ENCODE measurements around the gene NFIB. TPM values are rescaled to one million over a fixed set of nuclear protein-coding genes. Genes with fewer than 3 reads are reported as not detected.

The NFIB gene
- polyA plus RNA-seq, 2 of the 4 experiments (the other 2 are of a cell fraction): 10.7 to 21.7 TPM

- Histone ChIP-seq H3K4me3 (peak overlapping the region; percentile 55), H3K4me2 (peak overlapping the region; percentile 80), H3K4me1 (peaks cover 10% of the 10 kb centered on the region; the same call in 1 of the 3 replicates), H3K9me3 (no peaks in the 10 kb centered on the region), H3K27ac (peak overlapping the region; percentile 59 to 83; a peak in 5 of 6 replicates)
- no peak for FAIRE-seq
- POLR2A ChIA-PET: interaction anchor here (1.4 to 2.9 kb wide), 5 partner anchors 20 to 32 kb away, joined by 3 to 11 read pairs (median 6); partner anchors contain the start of gene NFIB
- no peak for DNase-seq (ENCODE audit: low read depth in 1 of 2, low spot score in 1 of 2)
- ATAC-seq: no peak
- CTCF ChIA-PET: interaction anchor here (0.7 to 2.5 kb wide), 17 partner anchors 9 to 1412 kb away, joined by 3 to 12 read pairs (median 5); no protein-coding TSS in a partner anchor
- 69% methylated on average over 37 of the region's 37 CpGs for WGBS (ENCODE audit: missing lambda C conversion rate)
- TF ChIP-seq, protein P1, sequence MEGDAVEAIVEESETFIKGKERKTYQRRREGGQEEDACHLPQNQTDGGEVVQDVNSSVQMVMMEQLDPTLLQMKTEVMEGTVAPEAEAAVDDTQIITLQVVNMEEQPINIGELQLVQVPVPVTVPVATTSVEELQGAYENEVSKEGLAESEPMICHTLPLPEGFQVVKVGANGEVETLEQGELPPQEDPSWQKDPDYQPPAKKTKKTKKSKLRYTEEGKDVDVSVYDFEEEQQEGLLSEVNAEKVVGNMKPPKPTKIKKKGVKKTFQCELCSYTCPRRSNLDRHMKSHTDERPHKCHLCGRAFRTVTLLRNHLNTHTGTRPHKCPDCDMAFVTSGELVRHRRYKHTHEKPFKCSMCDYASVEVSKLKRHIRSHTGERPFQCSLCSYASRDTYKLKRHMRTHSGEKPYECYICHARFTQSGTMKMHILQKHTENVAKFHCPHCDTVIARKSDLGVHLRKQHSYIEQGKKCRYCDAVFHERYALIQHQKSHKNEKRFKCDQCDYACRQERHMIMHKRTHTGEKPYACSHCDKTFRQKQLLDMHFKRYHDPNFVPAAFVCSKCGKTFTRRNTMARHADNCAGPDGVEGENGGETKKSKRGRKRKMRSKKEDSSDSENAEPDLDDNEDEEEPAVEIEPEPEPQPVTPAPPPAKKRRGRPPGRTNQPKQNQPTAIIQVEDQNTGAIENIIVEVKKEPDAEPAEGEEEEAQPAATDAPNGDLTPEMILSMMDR (IDR thresholded peaks at IDR 0.05): no peak
- TF ChIP-seq, protein P2, sequence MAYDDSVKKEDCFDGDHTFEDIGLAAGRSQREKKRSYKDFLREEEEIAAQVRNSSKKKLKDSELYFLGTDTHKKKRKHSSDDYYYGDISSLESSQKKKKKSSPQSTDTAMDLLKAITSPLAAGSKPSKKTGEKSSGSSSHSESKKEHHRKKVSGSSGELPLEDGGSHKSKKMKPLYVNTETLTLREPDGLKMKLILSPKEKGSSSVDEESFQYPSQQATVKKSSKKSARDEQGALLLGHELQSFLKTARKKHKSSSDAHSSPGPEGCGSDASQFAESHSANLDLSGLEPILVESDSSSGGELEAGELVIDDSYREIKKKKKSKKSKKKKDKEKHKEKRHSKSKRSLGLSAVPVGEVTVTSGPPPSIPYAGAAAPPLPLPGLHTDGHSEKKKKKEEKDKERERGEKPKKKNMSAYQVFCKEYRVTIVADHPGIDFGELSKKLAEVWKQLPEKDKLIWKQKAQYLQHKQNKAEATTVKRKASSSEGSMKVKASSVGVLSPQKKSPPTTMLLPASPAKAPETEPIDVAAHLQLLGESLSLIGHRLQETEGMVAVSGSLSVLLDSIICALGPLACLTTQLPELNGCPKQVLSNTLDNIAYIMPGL (CRISPR knock-in tag; IDR thresholded peaks at IDR 0.05; ENCODE audit: borderline replicate concordance): no peak
- TF ChIP-seq KDM5A (IDR thresholded peaks at IDR 0.05): no peak
- TF ChIP-seq HEYL (CRISPR knock-in tag; IDR thresholded peaks at IDR 0.05): no peak
- no peak for TF ChIP-seq HOXB5 (CRISPR knock-in tag; IDR thresholded peaks at IDR 0.05)
- TF ChIP-seq RNF2 (IDR thresholded peaks at IDR 0.05; ENCODE audit: borderline replicate concordance, low read depth): no peak
Observed at GRCh38 chr9:14346811-14347405, 33.0 kb upstream of the NFIB start.

DNA sequence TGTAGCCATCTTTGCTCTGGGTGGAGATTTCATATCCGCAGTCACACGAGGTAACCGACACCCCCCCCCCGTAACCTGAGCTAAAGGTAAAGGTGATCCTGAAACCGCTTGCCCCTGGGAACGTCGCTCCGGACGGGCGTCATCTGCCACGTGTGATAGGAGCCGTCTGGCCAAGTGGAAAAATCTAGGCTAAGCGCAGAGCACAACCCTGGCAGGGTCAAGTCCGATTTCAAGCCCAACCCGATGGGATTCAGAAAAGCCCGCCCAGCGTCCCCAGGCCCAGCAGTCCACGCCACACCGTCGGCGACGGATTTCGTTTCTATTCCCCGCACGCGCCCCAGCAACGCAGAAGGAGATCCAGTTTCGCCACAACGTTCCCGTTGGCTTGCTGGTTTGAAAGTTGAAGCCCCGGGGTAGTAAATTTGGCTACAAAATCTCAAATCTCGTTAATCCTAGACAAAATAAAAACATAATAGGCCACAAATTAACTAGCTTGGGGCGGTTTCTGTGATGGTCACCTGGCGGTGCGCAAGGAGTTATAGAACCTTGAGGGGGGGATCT, 32.4 kb upstream of the NFIB start:
- CTCF ChIA-PET: interaction anchor here (0.6 to 2.3 kb wide), 9 partner anchors 10 to 1412 kb away, joined by 3 to 12 read pairs (median 5); no protein-coding TSS in a partner anchor
- no peak for FAIRE-seq
- POLR2A ChIA-PET: interaction anchor here (1.9 to 2.9 kb wide), 2 partner anchors 23 to 32 kb away, joined by 7 to 11 read pairs; partner anchors contain the start of gene NFIB

More for the DNA sequence above, 32.4 kb upstream of the NFIB start:
- 95% methylated on average over 34 of the region's 35 CpGs for WGBS (ENCODE audit: missing lambda C conversion rate)
- no peaks in the 10 kb centered on the region for H3K9me3 ChIP-seq
- ATAC-seq (no peak), DNase-seq (ENCODE audit: low read depth in 1 of 2, low spot score in 1 of 2) (no peak)
- H3K4me3 ChIP-seq: no peak overlapping the region
- no peak for TF ChIP-seq POLR2A (IDR thresholded peaks at IDR 0.05; ENCODE audit: low read length)
- no peak for TF ChIP-seq NPAS2 (CRISPR knock-in tag; IDR thresholded peaks at IDR 0.05; ENCODE audit: borderline replicate concordance)
- no peak for TF ChIP-seq RARB (CRISPR knock-in tag; IDR thresholded peaks at IDR 0.05)
- TF ChIP-seq CHD2 (IDR thresholded peaks at IDR 0.05; ENCODE audit: low read length, partially characterized antibody): no peak
- TF ChIP-seq TP53 (CRISPR knock-in tag; IDR thresholded peaks at IDR 0.05): no peak
- no peak for TF ChIP-seq SREBF2 (IDR thresholded peaks at IDR 0.05)
- TF ChIP-seq, protein P3, sequence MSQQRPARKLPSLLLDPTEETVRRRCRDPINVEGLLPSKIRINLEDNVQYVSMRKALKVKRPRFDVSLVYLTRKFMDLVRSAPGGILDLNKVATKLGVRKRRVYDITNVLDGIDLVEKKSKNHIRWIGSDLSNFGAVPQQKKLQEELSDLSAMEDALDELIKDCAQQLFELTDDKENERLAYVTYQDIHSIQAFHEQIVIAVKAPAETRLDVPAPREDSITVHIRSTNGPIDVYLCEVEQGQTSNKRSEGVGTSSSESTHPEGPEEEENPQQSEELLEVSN (IDR thresholded peaks at IDR 0.05; ENCODE audit: borderline replicate concordance, low read depth): no peak
- TF ChIP-seq JUNB (IDR thresholded peaks at IDR 0.05): no peak
- TF ChIP-seq ESRRA (IDR thresholded peaks at IDR 0.05; ENCODE audit: borderline replicate concordance, low read length): no peak
- TF ChIP-seq GATA3 (IDR thresholded peaks at IDR 0.05; ENCODE audit: borderline replicate concordance): no peak
- TF ChIP-seq JUN (IDR thresholded peaks at IDR 0.05): no peak
- TF ChIP-seq CBX8 (IDR thresholded peaks at IDR 0.05): no peak
- TF ChIP-seq, protein P4, sequence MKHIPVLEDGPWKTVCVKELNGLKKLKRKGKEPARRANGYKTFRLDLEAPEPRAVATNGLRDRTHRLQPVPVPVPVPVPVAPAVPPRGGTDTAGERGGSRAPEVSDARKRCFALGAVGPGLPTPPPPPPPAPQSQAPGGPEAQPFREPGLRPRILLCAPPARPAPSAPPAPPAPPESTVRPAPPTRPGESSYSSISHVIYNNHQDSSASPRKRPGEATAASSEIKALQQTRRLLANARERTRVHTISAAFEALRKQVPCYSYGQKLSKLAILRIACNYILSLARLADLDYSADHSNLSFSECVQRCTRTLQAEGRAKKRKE (CRISPR knock-in tag; IDR thresholded peaks at IDR 0.05; ENCODE audit: low read depth): no peak
- no peak for TF ChIP-seq SMC3 (IDR thresholded peaks at IDR 0.05)
- TF ChIP-seq MAZ (IDR thresholded peaks at IDR 0.05; ENCODE audit: borderline replicate concordance, low read depth, low read length): no peak
- TF ChIP-seq HEYL (CRISPR knock-in tag; IDR thresholded peaks at IDR 0.05): no peak
- no peak for TF ChIP-seq NR3C1 (IDR thresholded peaks at IDR 0.05)
- no peak for TF ChIP-seq HES2 (IDR thresholded peaks at IDR 0.05)
- no peak overlapping the region for H3K27ac ChIP-seq
- no peak overlapping the region for H3K4me2 ChIP-seq
- peaks cover 10% of the 10 kb centered on the region; the same call in 1 of the 3 replicates for H3K4me1 ChIP-seq

Data from A549 (cell line).